ENCODE results near the gene IL32. TPM values are rescaled to one million over a fixed set of nuclear protein-coding genes. Genes with fewer than 3 reads are reported as not detected.
"Not testable (repeated sequence)": the region's sequence is repeated elsewhere in the genome, so short reads cannot be mapped to it uniquely, and the experiment has no call there.

Gene IL32
- total and polyA plus RNA-seq, 2 donors, result 175 to 343 TPM

DNA sequence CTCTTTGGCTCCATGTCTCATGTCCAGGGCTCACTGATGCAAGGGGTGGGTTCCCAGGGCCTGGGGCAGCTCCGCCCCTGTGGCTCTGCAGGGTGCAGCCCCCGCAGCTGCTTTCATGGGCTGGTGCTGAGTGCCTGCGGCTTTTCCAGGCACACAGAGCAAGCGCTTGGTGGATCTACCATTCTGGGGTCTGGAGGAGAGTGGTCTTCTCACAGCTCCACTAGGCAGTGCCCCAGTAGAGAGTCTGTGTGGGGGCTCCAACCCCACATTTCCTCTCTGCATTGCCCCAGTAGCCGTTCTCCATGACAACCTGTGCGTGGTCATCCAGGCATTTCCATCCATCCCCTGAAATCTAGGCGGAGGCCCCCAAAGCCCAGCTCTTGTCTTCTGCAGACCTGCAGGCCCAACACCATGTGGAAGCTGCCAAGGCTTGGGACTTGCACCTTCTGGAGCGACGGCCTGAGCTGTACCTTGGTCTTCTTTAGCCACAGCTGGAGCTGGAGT lies 5.2 kb downstream of the IL32 start:
- Histone ChIP-seq H3K27ac (ENCODE audit: low read depth in 1 of 2, low read length in 1 of 2) (peak overlapping the region; percentile 67 to 68), H3K4me1 (ENCODE audit: control insufficient read depth in 2 of 2, insufficient read depth in 2 of 2, low read length in 2 of 2) (peaks cover 51 to 91% of the 10 kb centered on the region in 2 donors), H3K36me3 (ENCODE audit: control insufficient read depth in 2 of 2, insufficient read depth in 2 of 2, low read length in 1 of 2) (peaks cover 13 to 19% of the 10 kb centered on the region in 2 donors), H3K4me3 (ENCODE audit: low read length in 2 of 2) (no peak overlapping the region), H3K27me3 (ENCODE audit: control insufficient read depth in 2 of 2, insufficient read depth in 1 of 2, low read length in 1 of 2) (no peaks in the 10 kb centered on the region), H3K9me3 (ENCODE audit: control insufficient read depth in 2 of 2, insufficient read depth in 1 of 2, low read length in 1 of 2) (no peaks in the 10 kb centered on the region)
- WGBS, result 94% methylated on average over 9 of the region's 9 CpGs
- no peak for DNase-seq (ENCODE audit: low read depth in 6 of 9, low spot score in 9 of 9)

DNA sequence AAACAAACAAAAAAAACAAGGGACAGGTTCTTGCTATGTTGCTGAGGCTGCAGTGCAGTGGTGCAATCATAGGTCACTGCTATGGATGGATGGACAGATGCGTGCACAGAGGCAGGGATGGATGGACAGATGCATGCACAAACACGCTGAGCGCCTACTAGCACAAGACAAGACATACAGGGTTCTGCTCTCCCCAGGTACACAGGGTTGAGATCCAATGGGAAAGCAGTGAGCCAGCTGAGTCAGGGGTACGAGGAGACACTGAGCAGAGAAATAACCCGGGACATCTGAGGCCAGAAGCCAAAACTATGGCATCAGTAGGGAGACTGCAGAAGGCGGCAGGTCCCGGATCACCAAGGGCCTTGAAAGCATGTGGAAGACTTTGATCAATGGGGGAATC lies 6.2 kb downstream of the IL32 start:
- peaks cover 57 to 91% of the 10 kb centered on the region in 2 donors for H3K4me1 ChIP-seq (ENCODE audit: control insufficient read depth in 2 of 2, insufficient read depth in 2 of 2, low read length in 2 of 2)
- no peak overlapping the region for H3K4me3 ChIP-seq (ENCODE audit: low read length in 2 of 2)
- peaks cover 0 to 8% of the 10 kb centered on the region in 2 donors for H3K9me3 ChIP-seq (ENCODE audit: control insufficient read depth in 2 of 2, insufficient read depth in 1 of 2, low read length in 1 of 2)
- H3K27me3 ChIP-seq (ENCODE audit: control insufficient read depth in 2 of 2, insufficient read depth in 1 of 2, low read length in 1 of 2), result no peaks in the 10 kb centered on the region
- WGBS, result 95% methylated on average over 7 of the region's 7 CpGs
- H3K36me3 ChIP-seq (ENCODE audit: control insufficient read depth in 2 of 2, insufficient read depth in 2 of 2, low read length in 1 of 2), result peaks cover 13 to 19% of the 10 kb centered on the region in 2 donors
- DNase-seq (ENCODE audit: low read depth in 6 of 9, low spot score in 9 of 9), result no peak
- H3K27ac ChIP-seq (ENCODE audit: low read depth in 1 of 2, low read length in 1 of 2), result peak overlapping the region; percentile 58 to 67

DNA sequence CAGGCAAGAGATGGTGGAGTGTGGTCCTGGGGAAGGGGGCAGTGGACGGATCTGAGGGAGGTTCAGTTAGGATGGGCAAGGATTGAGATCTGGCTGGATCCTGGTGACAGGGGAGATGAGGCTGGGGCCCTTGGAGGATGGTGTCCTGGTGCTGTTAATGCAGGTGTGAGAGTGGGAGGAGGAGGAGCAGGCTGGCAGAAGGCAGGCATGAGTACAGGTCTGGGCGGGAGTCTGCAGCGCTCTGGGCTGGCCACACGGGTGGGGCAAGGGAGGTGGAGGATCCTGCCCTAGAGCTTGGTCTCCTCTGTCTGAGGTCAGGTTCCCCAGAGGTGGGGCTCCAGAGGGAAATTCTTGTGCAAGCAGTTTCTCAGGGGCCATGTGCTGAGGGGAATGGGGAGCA lies 6.7 kb downstream of the IL32 start:
- Histone ChIP-seq H3K9me3 (ENCODE audit: control insufficient read depth in 2 of 2, insufficient read depth in 1 of 2, low read length in 1 of 2) (peaks cover 0 to 13% of the 10 kb centered on the region in 2 donors), H3K36me3 (ENCODE audit: control insufficient read depth in 2 of 2, insufficient read depth in 2 of 2, low read length in 1 of 2) (peaks cover 13 to 19% of the 10 kb centered on the region in 2 donors), H3K4me1 (ENCODE audit: control insufficient read depth in 2 of 2, insufficient read depth in 2 of 2, low read length in 2 of 2) (peaks cover 60 to 93% of the 10 kb centered on the region in 2 donors), H3K27ac (ENCODE audit: low read depth in 1 of 2, low read length in 1 of 2) (peak overlapping the region; percentile 61 to 67)
- 44% methylated on average over 3 of the region's 4 CpGs for WGBS
- H3K4me3 ChIP-seq (ENCODE audit: low read length in 2 of 2); H3K27me3 ChIP-seq (ENCODE audit: control insufficient read depth in 2 of 2, insufficient read depth in 1 of 2, low read length in 1 of 2); DNase-seq (ENCODE audit: low read depth in 6 of 9, low spot score in 9 of 9): not testable (repeated sequence)

DNA sequence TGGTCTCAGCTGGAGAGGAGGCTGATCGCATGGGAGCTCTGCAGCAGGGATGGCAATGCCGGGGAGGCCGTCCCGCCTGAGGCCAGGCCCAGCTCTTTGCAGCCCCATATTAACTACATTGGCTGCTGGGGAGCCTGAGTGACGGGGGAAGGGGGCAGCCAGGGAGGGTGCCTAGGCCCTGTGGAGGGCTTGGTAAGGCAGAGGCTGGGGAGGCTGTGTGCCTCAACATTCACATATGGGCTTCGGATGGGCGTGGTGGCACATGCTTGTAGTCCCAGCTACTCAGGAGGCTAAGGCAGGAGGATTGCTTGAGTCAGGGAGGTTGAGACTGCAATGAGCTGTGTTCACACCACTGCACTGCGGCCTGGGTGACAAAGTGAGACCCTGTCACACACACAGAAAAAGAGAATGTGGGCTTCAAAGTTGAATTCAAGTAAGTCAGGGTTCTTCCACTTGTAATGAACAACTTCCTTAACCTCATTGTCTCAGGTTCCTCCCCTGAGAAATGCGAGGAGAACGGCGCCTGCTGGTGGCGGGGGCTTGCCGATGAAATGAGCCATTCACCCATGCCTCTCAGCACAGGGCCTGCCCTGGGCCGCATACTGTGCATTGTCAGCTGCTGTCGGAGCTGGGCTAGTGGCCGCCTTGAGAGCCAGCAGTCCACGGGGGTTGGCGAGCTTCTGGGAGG lies 7.3 kb downstream of the IL32 start:
- Histone ChIP-seq H3K9me3 (ENCODE audit: control insufficient read depth in 2 of 2, insufficient read depth in 1 of 2, low read length in 1 of 2) (peaks cover 0 to 14% of the 10 kb centered on the region in 2 donors), H3K27ac (ENCODE audit: low read depth in 1 of 2, low read length in 1 of 2) (peak overlapping the region; percentile 77 to 83), H3K4me1 (ENCODE audit: control insufficient read depth in 2 of 2, insufficient read depth in 2 of 2, low read length in 2 of 2) (peaks cover 58 to 93% of the 10 kb centered on the region in 2 donors), H3K36me3 (ENCODE audit: control insufficient read depth in 2 of 2, insufficient read depth in 2 of 2, low read length in 1 of 2) (peaks cover 13 to 17% of the 10 kb centered on the region in 2 donors)
- not testable (repeated sequence) for H3K27me3 ChIP-seq (ENCODE audit: control insufficient read depth in 2 of 2, insufficient read depth in 1 of 2, low read length in 1 of 2); H3K4me3 ChIP-seq (ENCODE audit: low read length in 2 of 2)
- peak in 1 of 9 donors; percentile 60 for DNase-seq (ENCODE audit: low read depth in 6 of 9, low spot score in 9 of 9)
- WGBS, result 65% methylated on average over 17 of the region's 18 CpGs

DNA sequence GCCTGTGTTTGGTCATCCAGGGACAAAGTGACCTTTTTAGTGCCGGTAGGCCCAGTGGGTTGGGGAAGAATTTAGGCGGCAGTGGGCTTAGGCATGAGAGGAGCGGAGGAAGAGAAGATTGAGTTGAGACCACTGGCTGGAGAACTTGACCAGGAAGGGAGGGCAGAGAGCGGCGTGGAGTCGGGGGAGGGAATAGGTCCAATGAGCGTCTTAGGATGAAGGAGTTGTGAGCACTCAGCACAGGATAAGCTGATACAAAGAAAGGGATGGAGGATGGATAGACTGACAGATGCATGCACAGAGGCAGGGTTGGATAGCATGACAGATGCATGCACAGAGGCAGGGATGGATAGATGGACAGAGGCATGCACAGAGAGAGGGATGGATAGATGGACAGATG lies 8.0 kb downstream of the IL32 start:
- no peak overlapping the region for H3K4me3 ChIP-seq (ENCODE audit: low read length in 2 of 2)
- H3K4me1 ChIP-seq (ENCODE audit: control insufficient read depth in 2 of 2, insufficient read depth in 2 of 2, low read length in 2 of 2), result peaks cover 53 to 92% of the 10 kb centered on the region in 2 donors
- H3K9me3 ChIP-seq (ENCODE audit: control insufficient read depth in 2 of 2, insufficient read depth in 1 of 2, low read length in 1 of 2), result peaks cover 0 to 16% of the 10 kb centered on the region in 2 donors
- 95% methylated on average over 7 of the region's 7 CpGs for WGBS
- no peaks in the 10 kb centered on the region for H3K27me3 ChIP-seq (ENCODE audit: control insufficient read depth in 2 of 2, insufficient read depth in 1 of 2, low read length in 1 of 2)
- peak overlapping the region; percentile 97 to 99 for H3K27ac ChIP-seq (ENCODE audit: low read depth in 1 of 2, low read length in 1 of 2)
- DNase-seq (ENCODE audit: low read depth in 6 of 9, low spot score in 9 of 9), result no peak
- peaks cover 10 to 12% of the 10 kb centered on the region in 2 donors for H3K36me3 ChIP-seq (ENCODE audit: control insufficient read depth in 2 of 2, insufficient read depth in 2 of 2, low read length in 1 of 2)

DNA sequence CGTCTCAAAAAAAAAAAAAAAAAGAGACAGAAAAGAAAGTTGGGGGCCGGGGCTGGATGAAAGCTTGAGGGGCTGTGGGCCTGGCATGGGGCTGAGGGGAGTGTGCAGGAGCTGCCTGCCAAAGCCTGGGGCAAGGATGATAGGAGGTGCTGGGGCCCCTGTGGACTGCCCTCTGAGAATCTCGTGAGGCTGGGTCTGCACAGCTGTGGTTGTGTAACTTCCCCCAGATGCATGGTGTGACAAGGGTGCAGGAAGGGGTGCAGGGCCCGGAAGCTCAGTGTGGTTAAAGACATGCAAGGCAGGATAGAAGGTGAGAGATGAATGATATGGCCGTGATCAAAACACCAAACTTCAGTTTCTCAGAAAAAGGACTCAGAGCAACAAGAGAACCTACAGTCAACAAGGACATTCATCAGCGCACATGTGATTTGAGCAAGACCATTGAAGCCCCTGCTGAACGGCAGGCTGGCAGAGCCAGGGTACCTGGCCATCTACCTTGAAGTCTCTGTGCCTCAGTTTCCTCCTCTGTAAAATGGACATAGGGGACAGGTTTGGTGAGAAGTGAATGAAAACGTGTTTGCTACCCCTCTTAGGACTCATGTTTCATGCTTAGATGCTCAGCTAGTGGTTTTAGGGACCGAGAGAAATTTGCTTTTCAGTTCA lies 9.6 kb downstream of the IL32 start:
- peak; percentile 72 to 95 (median 85) for DNase-seq (ENCODE audit: low read depth in 6 of 9, low spot score in 9 of 9)
- peak overlapping the region; percentile 97 to 99 for H3K27ac ChIP-seq (ENCODE audit: low read depth in 1 of 2, low read length in 1 of 2)
- WGBS, result 7% methylated on average over 9 of the region's 9 CpGs
- peaks cover 52 to 85% of the 10 kb centered on the region in 2 donors for H3K4me1 ChIP-seq (ENCODE audit: control insufficient read depth in 2 of 2, insufficient read depth in 2 of 2, low read length in 2 of 2)
- H3K4me3 ChIP-seq (ENCODE audit: low read length in 2 of 2), result peak overlapping the region; percentile 19 to 44
- no peaks in the 10 kb centered on the region for H3K27me3 ChIP-seq (ENCODE audit: control insufficient read depth in 2 of 2, insufficient read depth in 1 of 2, low read length in 1 of 2)
- peaks cover under 1 to 18% of the 10 kb centered on the region in 2 donors for H3K9me3 ChIP-seq (ENCODE audit: control insufficient read depth in 2 of 2, insufficient read depth in 1 of 2, low read length in 1 of 2)
- H3K36me3 ChIP-seq (ENCODE audit: control insufficient read depth in 2 of 2, insufficient read depth in 2 of 2, low read length in 1 of 2), result peaks cover under 1 to 1% of the 10 kb centered on the region in 2 donors

DNA sequence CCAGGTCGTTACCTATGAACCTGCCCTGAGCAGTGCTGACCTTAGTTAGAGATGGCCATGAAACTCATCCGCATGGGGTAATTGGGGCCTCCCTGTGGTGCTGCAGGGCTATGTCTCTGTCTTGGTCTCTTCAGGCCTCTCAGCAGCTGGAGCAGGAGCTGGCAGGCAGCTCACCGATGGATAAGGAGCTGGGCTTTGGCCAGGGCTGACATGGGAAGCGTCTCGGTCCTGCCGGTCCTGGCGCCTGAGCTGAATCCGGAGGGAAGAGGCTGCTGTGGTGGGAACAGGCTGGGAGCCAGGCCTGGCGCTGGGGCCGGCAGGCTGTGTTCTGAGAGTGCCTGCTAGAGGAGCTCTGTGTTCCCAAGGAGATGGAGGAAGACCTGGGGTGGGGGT lies 10.1 kb downstream of the IL32 start:
- Histone ChIP-seq H3K27me3 (ENCODE audit: control insufficient read depth in 2 of 2, insufficient read depth in 1 of 2, low read length in 1 of 2) (no peaks in the 10 kb centered on the region), H3K27ac (ENCODE audit: low read depth in 1 of 2, low read length in 1 of 2) (peak overlapping the region; percentile 97 to 99), H3K4me1 (ENCODE audit: control insufficient read depth in 2 of 2, insufficient read depth in 2 of 2, low read length in 2 of 2) (peaks cover 51 to 82% of the 10 kb centered on the region in 2 donors), H3K36me3 (ENCODE audit: control insufficient read depth in 2 of 2, insufficient read depth in 2 of 2, low read length in 1 of 2) (peaks cover 0 to 2% of the 10 kb centered on the region in 2 donors), H3K4me3 (ENCODE audit: low read length in 2 of 2) (peak overlapping the region; percentile 19 to 44), H3K9me3 (ENCODE audit: control insufficient read depth in 2 of 2, insufficient read depth in 1 of 2, low read length in 1 of 2) (peaks cover 1 to 24% of the 10 kb centered on the region in 2 donors)
- no peak for DNase-seq (ENCODE audit: low read depth in 6 of 9, low spot score in 9 of 9)
- WGBS, result 63% methylated on average over 10 of the region's 10 CpGs

DNA sequence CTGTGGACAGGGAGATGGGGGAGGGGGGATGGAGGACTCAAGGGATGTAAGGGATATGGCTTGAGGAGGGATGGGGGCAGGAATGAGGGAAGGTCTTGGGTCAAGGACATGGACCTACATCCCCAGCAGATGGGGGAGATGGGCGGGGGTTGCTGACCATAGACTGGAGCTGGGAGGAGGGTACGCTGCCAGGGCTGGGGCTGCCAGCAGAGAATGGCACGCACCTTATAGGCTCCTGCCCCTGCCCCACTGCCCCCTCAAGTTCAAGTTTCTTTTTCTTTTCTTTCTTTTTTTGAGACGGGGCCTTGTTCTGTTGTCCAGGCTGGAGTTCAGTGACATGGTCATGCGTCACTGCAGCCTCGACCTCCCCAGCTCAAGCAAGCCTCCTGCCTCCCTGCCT lies 10.5 kb downstream of the IL32 start:
- whole genome bisulfite sequencing, result 85% methylated on average over 6 of the region's 6 CpGs
- Histone ChIP-seq H3K27ac (ENCODE audit: low read depth in 1 of 2, low read length in 1 of 2) (peak overlapping the region; percentile 97 to 99), H3K4me3 (ENCODE audit: low read length in 2 of 2) (peak overlapping the region; percentile 21 to 44), H3K9me3 (ENCODE audit: control insufficient read depth in 2 of 2, insufficient read depth in 1 of 2, low read length in 1 of 2) (peaks cover 1 to 28% of the 10 kb centered on the region in 2 donors), H3K4me1 (ENCODE audit: control insufficient read depth in 2 of 2, insufficient read depth in 2 of 2, low read length in 2 of 2) (peaks cover 47 to 77% of the 10 kb centered on the region in 2 donors)
- not testable (repeated sequence) for H3K36me3 ChIP-seq (ENCODE audit: control insufficient read depth in 2 of 2, insufficient read depth in 2 of 2, low read length in 1 of 2); H3K27me3 ChIP-seq (ENCODE audit: control insufficient read depth in 2 of 2, insufficient read depth in 1 of 2, low read length in 1 of 2); DNase-seq (ENCODE audit: low read depth in 6 of 9, low spot score in 9 of 9)

DNA sequence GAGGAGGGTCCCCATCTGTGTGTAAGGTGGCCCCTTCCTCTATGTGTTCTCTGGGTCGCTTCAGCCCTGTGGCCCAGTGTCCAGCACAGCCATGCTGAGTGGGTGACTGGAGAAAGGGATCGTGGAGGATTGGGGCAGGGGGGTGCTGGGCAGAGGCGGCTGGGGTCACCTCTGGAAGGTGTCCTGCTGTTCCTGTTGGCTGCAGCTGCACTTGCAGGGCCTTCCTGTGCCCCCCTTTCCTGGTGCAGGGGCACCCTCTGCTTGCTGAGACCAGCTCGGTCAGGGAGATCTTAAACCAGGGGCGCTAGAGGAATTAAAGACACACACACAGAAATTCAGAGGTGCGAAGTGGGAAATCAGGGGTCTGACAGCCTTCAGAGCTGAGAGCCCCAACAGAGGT lies 11.1 kb downstream of the IL32 start:
- no peaks in the 10 kb centered on the region for H3K27me3 ChIP-seq (ENCODE audit: control insufficient read depth in 2 of 2, insufficient read depth in 1 of 2, low read length in 1 of 2)
- no peak for DNase-seq (ENCODE audit: low read depth in 6 of 9, low spot score in 9 of 9)
- H3K27ac ChIP-seq (ENCODE audit: low read depth in 1 of 2, low read length in 1 of 2), result peak overlapping the region; percentile 97 to 99
- peaks cover 41 to 75% of the 10 kb centered on the region in 2 donors for H3K4me1 ChIP-seq (ENCODE audit: control insufficient read depth in 2 of 2, insufficient read depth in 2 of 2, low read length in 2 of 2)
- H3K4me3 ChIP-seq (ENCODE audit: low read length in 2 of 2), result peak overlapping the region; percentile 15 to 35
- peaks cover 1 to 33% of the 10 kb centered on the region in 2 donors for H3K9me3 ChIP-seq (ENCODE audit: control insufficient read depth in 2 of 2, insufficient read depth in 1 of 2, low read length in 1 of 2)
- H3K36me3 ChIP-seq (ENCODE audit: control insufficient read depth in 2 of 2, insufficient read depth in 2 of 2, low read length in 1 of 2), result peaks cover 0 to 2% of the 10 kb centered on the region in 2 donors
- WGBS, result 30% methylated on average over 6 of the region's 6 CpGs

All from thymus (tissue), 11 donors.